ENCODE measurements around the gene RREB1.

The RREB1 gene

GRCh38 chr6:7100753-7101081 is 7.0 kb upstream of the RREB1 start:
- no peak for DNase-seq

GRCh38 chr6:7101290-7101689 is 6.5 kb upstream of the RREB1 start:
- no peak for DNase-seq

DNA sequence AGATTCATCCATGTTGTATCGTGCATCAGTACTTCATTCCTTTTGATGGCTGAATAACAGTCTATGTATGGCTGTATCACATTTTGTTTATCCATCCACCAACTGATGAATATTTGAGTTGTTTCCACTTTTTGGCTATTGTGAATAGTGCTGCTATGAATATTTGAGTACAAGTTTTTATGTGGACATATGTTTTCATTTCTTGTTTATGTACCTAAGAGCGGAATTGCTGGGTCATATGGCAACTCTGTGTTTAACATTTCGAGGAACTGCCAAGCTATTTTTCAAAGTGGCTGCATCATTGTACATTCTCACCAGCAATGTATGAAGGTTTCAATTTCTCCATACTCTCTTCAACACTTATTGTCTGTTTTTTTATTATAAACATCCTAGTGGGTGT is 3.0 kb upstream of the RREB1 start:
- DNase-seq, result no peak

- DNase-seq, result no peak
Measured at GRCh38 chr6:7106215-7106751, 1.5 kb upstream of the RREB1 start.

DNA sequence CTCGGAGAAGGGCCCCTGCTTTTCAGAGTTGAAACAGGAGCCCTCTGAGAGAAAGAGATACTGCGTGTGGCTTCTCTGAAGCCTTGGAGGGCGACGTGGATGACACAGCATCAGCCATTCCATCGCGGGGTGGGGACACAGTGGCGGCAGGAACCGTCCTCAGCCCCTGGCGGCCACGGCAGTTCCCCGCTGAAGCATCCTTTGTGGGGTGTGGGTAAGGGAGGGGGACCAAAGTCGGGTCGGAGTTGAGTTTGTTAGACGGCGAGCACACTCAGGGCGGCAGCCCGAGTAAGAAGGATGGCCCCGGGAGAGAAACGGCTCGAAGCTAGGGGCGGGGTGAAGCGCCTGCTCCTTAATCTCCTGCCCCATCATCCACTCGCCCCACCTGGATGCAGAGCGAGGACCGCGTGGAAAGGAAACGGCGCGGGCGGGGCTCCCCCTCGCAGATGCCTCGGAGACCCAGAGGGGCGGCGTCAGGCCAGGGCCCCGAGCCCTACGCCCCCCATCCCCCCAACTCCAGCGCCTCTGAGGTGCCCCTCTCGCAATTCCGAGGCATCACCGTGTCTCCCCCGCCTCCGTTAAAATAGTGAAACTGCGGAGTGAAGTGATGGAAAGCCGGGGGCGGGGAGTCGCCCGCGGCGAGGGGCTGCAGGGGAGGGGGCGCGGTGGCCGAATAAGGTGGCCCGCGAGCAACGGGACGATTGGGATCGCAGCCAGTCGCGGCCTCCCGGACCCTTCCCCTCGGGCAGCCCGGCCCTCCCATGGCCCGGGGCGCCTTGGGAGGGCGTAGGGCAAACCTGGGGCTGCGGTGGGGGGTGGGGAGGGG is 796 bp upstream of the RREB1 start:
- DNase-seq, result peak; percentile 58

GRCh38 chr6:7108196-7108963 is 619 bp downstream of the RREB1 start:
- DNase-seq, result peak; percentile 50

- DNase-seq, result peak; percentile 66
Measured at GRCh38 chr6:7108964-7109836, 1.4 kb downstream of the RREB1 start.

DNA sequence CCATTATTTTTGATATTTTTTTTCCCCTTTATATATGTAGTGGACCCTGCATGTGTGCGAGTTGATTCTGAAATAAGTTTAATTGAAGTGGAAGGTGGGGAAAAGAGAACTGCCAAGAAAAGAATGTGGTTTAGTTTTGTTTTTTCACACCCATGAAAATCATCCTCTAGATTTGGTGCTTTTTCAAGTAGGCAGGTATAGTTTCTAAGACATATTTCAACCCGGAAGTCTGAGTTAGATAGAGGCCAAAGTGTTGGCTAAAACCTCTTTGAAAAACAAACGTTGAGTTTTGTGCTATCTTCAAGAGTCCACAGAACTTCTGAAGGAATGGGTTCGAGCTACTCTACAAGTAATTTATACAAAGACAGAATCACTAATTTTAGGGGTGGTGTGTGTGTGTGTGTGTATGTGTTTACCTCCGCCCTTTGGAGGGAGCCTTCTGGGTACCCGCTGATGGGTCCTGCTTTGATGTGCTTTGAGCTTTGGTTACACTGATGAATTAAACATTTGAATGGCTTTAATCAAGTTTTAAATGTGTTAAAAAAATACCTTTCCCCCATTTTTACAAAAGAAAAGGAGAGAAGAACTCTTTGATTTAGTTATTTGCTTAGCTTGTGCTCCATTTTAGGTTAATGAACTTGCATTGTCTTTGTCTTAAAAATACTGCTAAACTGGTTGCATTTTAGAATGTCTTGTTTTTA is 2.5 kb downstream of the RREB1 start:
- no peak for DNase-seq

DNA sequence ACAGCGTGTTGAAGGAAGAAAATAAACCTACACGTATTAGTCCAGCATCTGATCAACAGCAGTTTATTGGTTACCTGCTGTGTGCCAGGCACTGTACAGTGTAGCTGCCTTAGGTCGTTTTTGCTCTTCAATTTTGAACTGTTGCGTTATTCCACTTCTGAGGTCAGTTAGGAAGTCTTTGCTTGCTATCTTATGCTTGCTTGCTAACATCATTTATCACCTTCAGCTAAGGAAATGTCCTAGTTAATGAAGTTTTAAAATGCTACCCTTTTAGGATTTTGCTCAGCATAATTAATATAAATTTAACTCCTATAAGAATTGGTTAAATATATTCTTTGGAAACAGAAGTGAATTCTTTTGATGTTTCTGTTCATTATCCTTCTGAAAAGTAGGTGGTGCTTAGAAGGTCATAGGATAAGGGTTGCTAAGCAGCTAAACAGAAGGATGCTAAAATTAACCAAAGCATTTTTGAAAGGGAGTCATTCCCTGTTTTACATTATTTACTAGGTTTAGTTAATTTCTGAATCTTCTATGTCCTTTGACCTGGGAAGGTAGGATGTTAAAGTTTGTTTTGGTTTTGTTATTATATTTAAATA is 3.4 kb downstream of the RREB1 start:
- no peak for DNase-seq

GRCh38 chr6:7112171-7112570 is 4.4 kb downstream of the RREB1 start:
- DNase-seq, result no peak

DNA sequence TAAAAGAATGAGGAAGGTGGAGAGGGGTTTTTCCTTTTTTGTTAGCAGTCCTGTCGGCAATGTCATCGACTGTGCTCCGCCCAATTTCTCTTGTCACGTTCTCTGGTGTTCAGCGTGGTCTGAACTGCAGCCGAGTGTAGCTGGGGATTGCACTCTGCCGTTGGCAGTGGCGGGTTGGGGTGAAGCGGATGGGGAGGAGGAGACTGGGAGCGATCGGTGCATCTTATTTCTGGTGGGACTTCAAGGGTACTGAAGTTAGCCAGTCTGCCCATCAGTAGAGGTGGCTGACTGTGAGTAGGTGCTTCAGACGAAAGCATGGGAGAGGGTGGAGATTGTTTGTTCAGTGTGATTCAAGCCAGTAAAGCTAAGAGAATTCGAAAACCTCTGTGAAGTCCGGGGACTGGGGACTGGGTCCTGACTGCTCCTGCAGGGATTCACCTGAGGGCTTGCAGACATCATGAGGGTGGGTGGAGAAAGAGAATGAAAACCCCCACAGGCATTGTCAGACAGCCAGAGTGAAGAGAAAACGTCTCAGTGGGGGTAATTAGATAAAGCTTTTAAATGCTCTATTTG is 5.1 kb downstream of the RREB1 start:
- DNase-seq, result peak; percentile 45

GRCh38 chr6:7114744-7115458 is 7.1 kb downstream of the RREB1 start:
- no peak for DNase-seq

GRCh38 chr6:7115543-7116231 is 7.9 kb downstream of the RREB1 start:
- DNase-seq, result no peak

- no peak for DNase-seq
Measured at GRCh38 chr6:7119272-7119801, 11.6 kb downstream of the RREB1 start.

DNA sequence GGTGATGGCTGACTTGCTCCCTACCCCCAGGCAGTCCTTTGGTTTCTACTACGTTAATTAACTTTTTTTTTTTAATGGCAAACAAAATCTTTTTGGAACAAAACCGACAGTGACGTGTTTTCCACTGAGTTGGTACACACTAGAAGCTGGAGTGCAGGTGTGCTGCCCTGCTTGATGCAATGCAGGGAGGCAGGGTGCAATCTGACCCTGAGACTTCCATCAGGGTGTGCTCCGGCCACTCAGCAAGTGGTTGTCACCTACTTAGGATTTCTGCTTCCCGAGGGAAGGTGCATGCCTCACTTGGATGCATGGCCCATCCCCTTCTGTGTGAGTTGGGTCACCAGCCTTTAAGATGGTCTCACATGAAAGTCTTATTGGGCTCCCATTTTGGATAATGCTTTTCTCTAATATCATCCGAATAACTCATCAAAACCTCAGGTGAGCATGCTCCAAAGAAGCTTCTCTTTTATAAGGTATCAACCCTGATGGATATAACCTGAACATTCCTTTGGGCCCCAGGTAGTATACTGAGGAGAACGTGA is 14.0 kb downstream of the RREB1 start:
- no peak for DNase-seq

DNA sequence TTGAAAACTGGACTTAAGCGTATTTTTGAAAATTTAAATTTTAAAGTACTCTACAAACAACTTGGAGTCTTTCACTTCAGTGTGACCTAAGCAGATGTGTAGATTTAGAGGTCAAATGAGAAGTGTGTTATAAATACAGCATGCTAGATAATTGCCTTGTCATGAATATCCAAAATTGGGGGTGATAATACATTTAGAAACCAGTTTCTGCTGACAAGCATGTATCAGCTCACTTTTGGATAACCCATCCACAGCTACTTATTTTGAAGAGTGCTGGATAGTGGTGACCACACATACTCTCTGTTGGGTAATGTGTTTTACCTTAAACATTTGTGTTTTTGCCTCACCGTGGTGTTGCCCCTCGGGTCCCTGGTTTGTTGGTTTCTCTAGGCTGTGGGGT is 14.9 kb downstream of the RREB1 start:
- DNase-seq, result no peak

GRCh38 chr6:7124114-7124513 is 16.4 kb downstream of the RREB1 start:
- no peak for DNase-seq

GRCh38 chr6:7124636-7125035 is 16.9 kb downstream of the RREB1 start:
- no peak for DNase-seq

DNA sequence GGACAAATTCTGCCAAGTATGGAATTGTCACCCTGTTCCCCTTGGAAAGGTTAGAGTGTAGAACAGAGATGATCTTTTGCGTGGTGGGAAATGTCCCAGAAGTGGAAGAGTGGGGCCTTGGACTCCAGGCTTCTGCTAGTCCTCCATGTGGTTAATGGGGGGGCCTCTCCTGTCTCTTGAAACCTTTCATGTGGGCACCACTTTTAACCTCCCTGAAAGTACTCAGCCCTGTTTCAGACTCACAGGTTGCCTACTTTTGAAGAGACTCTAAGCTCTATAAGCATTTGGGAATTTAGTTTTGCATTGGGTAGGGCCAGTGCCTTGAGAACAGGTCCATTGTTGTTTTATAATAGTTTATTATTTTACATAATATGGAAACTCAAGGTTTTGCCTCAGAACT is 17.5 kb downstream of the RREB1 start:
- DNase-seq, result no peak

- DNase-seq, result no peak
Measured at GRCh38 chr6:7126754-7127153, 19.0 kb downstream of the RREB1 start.
